ENCODE data around the gene NFATC2. TPM values are rescaled to one million over a fixed set of nuclear protein-coding genes. Genes with fewer than 3 reads are reported as not detected.

Gene NFATC2
- total and polyA plus RNA-seq, 2 experiments from 2014 or later, result 0.52 to 0.59 TPM

DNA sequence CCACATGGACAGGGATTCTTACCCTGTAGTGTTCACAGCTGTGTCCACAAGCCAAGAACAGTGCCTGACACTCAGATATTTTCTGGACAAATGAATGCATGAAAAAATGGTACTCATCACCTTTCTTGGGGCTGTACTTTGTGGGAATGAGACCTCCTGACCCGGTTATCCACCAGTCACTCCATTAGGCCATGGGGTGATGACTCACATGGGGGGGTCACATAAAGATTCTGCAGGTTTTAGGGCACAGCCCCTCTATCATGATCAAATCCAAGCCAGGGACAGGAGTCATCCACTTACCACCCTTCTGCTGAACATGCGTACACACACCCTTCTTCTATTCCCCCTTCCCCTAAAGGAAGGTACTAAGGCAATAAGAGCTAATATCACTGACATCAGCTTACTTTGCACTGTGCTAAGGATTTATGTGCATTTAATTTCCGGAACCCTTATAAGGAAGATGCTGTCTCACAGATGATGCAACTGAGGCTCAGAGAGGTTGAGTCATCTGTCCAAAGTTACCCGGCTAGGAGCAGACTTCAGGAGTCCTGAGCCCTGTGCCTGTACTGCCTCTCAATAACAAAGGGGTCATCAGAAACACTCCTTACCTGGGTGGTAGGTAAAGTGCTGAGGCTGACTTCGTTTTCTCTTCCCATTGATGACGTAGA, 107.8 kb downstream of the NFATC2 start:
- Histone ChIP-seq H3K79me2 (replicated peaks; ENCODE audit: insufficient read depth) (no peaks in the 10 kb centered on the region), H2AFZ (no peak overlapping the region), H3K36me3 (ENCODE audit: insufficient read depth) (no peaks in the 10 kb centered on the region), H3K27me3 (ENCODE audit: insufficient read depth) (no peaks in the 10 kb centered on the region), H3K4me3 (no peak overlapping the region), H3K4me1 (ENCODE audit: insufficient read depth) (no peaks in the 10 kb centered on the region; the same call in 1 of the 2 replicates), H3K4me2 (no peak overlapping the region), H4K20me1 (replicated peaks; ENCODE audit: insufficient read depth) (no peaks in the 10 kb centered on the region), H3F3A (replicated peaks; ENCODE audit: low read depth) (no peaks in the 10 kb centered on the region), H3K9me2 (ENCODE audit: insufficient read depth) (peaks cover 15% of the 10 kb centered on the region; the same call in 1 of the 2 replicates), H3K27ac (ENCODE audit: low read depth) (no peak overlapping the region)
- Mint-ChIP-seq H3K9me3 (no peaks in the 10 kb centered on the region), H3K4me1 (peaks cover 15% of the 10 kb centered on the region), H3K27ac (no peak overlapping the region), H3K4me3 (no peak overlapping the region), H3K36me3 (ENCODE audit: low read depth) (no peaks in the 10 kb centered on the region), H3K27me3 (ENCODE audit: insufficient read depth, low read depth, poor library complexity) (peaks cover 4% of the 10 kb centered on the region)
- DNase-seq (ENCODE audit: low spot score), result no peak
- ATAC-seq, result no peak
- TF ChIP-seq EZH2phosphoT487 (IDR thresholded peaks at IDR 0.05; ENCODE audit: unreplicated experiment) (no peak), POLR2AphosphoS5 (IDR thresholded peaks at IDR 0.05; ENCODE audit: low read depth) (no peak), ZNF114 (CRISPR knock-in tag; IDR thresholded peaks at IDR 0.05) (no peak), STAT1 (IDR thresholded peaks at IDR 0.05; ENCODE audit: unreplicated experiment) (no peak), CREB1 (CRISPR knock-in tag; IDR thresholded peaks at IDR 0.05; ENCODE audit: low read depth) (no peak), EZH2 (IDR thresholded peaks at IDR 0.05; ENCODE audit: low read depth, unreplicated experiment) (no peak), ZNF331 (CRISPR knock-in tag; IDR thresholded peaks at IDR 0.05; ENCODE audit: low read depth) (no peak), NANOG (IDR thresholded peaks at IDR 0.05; ENCODE audit: borderline replicate concordance) (no peak), JUNB (IDR thresholded peaks at IDR 0.05; ENCODE audit: unreplicated experiment) (no peak)
- TF ChIP-seq, protein P1, sequence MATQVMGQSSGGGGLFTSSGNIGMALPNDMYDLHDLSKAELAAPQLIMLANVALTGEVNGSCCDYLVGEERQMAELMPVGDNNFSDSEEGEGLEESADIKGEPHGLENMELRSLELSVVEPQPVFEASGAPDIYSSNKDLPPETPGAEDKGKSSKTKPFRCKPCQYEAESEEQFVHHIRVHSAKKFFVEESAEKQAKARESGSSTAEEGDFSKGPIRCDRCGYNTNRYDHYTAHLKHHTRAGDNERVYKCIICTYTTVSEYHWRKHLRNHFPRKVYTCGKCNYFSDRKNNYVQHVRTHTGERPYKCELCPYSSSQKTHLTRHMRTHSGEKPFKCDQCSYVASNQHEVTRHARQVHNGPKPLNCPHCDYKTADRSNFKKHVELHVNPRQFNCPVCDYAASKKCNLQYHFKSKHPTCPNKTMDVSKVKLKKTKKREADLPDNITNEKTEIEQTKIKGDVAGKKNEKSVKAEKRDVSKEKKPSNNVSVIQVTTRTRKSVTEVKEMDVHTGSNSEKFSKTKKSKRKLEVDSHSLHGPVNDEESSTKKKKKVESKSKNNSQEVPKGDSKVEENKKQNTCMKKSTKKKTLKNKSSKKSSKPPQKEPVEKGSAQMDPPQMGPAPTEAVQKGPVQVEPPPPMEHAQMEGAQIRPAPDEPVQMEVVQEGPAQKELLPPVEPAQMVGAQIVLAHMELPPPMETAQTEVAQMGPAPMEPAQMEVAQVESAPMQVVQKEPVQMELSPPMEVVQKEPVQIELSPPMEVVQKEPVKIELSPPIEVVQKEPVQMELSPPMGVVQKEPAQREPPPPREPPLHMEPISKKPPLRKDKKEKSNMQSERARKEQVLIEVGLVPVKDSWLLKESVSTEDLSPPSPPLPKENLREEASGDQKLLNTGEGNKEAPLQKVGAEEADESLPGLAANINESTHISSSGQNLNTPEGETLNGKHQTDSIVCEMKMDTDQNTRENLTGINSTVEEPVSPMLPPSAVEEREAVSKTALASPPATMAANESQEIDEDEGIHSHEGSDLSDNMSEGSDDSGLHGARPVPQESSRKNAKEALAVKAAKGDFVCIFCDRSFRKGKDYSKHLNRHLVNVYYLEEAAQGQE (IDR thresholded peaks at IDR 0.05; ENCODE audit: unreplicated experiment), result no peak
- TF ChIP-seq, protein P2, sequence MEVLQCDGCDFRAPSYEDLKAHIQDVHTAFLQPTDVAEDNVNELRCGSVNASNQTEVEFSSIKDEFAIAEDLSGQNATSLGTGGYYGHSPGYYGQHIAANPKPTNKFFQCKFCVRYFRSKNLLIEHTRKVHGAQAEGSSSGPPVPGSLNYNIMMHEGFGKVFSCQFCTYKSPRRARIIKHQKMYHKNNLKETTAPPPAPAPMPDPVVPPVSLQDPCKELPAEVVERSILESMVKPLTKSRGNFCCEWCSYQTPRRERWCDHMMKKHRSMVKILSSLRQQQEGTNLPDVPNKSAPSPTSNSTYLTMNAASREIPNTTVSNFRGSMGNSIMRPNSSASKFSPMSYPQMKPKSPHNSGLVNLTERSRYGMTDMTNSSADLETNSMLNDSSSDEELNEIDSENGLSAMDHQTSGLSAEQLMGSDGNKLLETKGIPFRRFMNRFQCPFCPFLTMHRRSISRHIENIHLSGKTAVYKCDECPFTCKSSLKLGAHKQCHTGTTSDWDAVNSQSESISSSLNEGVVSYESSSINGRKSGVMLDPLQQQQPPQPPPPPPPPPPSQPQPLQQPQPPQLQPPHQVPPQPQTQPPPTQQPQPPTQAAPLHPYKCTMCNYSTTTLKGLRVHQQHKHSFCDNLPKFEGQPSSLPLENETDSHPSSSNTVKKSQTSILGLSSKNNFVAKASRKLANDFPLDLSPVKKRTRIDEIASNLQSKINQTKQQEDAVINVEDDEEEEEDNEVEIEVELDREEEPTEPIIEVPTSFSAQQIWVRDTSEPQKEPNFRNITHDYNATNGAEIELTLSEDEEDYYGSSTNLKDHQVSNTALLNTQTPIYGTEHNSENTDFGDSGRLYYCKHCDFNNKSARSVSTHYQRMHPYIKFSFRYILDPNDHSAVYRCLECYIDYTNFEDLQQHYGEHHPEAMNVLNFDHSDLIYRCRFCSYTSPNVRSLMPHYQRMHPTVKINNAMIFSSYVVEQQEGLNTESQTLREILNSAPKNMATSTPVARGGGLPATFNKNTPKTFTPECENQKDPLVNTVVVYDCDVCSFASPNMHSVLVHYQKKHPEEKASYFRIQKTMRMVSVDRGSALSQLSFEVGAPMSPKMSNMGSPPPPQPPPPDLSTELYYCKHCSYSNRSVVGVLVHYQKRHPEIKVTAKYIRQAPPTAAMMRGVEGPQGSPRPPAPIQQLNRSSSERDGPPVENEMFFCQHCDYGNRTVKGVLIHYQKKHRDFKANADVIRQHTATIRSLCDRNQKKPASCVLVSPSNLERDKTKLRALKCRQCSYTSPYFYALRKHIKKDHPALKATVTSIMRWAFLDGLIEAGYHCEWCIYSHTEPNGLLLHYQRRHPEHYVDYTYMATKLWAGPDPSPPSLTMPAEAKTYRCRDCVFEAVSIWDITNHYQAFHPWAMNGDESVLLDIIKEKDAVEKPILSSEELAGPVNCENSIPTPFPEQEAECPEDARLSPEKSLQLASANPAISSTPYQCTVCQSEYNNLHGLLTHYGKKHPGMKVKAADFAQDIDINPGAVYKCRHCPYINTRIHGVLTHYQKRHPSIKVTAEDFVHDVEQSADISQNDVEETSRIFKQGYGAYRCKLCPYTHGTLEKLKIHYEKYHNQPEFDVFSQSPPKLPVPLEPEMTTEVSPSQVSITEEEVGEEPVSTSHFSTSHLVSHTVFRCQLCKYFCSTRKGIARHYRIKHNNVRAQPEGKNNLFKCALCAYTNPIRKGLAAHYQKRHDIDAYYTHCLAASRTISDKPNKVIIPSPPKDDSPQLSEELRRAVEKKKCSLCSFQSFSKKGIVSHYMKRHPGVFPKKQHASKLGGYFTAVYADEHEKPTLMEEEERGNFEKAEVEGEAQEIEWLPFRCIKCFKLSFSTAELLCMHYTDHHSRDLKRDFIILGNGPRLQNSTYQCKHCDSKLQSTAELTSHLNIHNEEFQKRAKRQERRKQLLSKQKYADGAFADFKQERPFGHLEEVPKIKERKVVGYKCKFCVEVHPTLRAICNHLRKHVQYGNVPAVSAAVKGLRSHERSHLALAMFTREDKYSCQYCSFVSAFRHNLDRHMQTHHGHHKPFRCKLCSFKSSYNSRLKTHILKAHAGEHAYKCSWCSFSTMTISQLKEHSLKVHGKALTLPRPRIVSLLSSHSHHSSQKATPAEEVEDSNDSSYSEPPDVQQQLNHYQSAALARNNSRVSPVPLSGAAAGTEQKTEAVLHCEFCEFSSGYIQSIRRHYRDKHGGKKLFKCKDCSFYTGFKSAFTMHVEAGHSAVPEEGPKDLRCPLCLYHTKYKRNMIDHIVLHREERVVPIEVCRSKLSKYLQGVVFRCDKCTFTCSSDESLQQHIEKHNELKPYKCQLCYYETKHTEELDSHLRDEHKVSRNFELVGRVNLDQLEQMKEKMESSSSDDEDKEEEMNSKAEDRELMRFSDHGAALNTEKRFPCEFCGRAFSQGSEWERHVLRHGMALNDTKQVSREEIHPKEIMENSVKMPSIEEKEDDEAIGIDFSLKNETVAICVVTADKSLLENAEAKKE (CRISPR knock-in tag; IDR thresholded peaks at IDR 0.05), result no peak
- TF ChIP-seq, protein P3, sequence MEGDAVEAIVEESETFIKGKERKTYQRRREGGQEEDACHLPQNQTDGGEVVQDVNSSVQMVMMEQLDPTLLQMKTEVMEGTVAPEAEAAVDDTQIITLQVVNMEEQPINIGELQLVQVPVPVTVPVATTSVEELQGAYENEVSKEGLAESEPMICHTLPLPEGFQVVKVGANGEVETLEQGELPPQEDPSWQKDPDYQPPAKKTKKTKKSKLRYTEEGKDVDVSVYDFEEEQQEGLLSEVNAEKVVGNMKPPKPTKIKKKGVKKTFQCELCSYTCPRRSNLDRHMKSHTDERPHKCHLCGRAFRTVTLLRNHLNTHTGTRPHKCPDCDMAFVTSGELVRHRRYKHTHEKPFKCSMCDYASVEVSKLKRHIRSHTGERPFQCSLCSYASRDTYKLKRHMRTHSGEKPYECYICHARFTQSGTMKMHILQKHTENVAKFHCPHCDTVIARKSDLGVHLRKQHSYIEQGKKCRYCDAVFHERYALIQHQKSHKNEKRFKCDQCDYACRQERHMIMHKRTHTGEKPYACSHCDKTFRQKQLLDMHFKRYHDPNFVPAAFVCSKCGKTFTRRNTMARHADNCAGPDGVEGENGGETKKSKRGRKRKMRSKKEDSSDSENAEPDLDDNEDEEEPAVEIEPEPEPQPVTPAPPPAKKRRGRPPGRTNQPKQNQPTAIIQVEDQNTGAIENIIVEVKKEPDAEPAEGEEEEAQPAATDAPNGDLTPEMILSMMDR (conservative IDR thresholded peaks at IDR 0.05; ENCODE audit: low read depth in 2 of 2), result no peak
- TF ChIP-seq, protein P4, sequence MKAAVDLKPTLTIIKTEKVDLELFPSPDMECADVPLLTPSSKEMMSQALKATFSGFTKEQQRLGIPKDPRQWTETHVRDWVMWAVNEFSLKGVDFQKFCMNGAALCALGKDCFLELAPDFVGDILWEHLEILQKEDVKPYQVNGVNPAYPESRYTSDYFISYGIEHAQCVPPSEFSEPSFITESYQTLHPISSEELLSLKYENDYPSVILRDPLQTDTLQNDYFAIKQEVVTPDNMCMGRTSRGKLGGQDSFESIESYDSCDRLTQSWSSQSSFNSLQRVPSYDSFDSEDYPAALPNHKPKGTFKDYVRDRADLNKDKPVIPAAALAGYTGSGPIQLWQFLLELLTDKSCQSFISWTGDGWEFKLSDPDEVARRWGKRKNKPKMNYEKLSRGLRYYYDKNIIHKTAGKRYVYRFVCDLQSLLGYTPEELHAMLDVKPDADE (IDR thresholded peaks at IDR 0.05), result no peak
